ENCODE results near the gene TIAM2. TPM values are rescaled to one million over a fixed set of nuclear protein-coding genes. Genes with fewer than 3 reads are reported as not detected.
A peak's percentile ranks its signal among the peaks of the same experiment; 100 is the strongest.

Gene TIAM2
- total and polyA plus RNA-seq, 8 donors = 2.0 to 9.2 (median 3.4) TPM

DNA sequence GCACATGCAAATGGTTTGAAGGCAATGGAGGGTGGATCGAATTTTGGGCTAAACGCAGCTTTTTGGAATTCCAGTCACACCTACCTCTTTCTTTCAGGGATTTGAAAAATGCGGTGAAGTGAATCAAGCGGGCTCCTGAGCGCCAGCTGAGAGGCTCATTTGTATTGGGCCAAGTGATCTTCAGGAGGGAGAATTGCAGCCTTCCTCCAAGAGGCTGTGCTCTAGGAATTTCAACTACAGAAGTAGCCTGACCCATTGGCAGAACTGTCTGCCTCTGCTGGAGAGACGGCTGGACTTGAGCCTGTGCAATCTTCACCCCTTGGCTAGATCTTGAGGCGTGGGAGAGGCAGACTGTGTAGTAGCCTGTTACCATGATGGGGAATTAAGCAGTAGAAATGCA lies 5.7 kb upstream of the TIAM2 start:
- Histone ChIP-seq H3K36me3 (no peaks in the 10 kb centered on the region), H3K4me1 (peaks cover 0 to 5% (median 0%) of the 10 kb centered on the region in 3 donors), H3K4me3 (no peak overlapping the region), H3K9me3 (no peaks in the 10 kb centered on the region), H3K27ac (no peak overlapping the region), H3K27me3 (no peaks in the 10 kb centered on the region)
- ATAC-seq (no peak), DNase-seq (no peak), FAIRE-seq (no peak)
- WGBS, 2 donors = 89 to 92% methylated on average over 7 of the region's 7 CpGs
- intact Hi-C loops (cut with DNase I) = no loop called here
- TF ChIP-seq, protein P1, sequence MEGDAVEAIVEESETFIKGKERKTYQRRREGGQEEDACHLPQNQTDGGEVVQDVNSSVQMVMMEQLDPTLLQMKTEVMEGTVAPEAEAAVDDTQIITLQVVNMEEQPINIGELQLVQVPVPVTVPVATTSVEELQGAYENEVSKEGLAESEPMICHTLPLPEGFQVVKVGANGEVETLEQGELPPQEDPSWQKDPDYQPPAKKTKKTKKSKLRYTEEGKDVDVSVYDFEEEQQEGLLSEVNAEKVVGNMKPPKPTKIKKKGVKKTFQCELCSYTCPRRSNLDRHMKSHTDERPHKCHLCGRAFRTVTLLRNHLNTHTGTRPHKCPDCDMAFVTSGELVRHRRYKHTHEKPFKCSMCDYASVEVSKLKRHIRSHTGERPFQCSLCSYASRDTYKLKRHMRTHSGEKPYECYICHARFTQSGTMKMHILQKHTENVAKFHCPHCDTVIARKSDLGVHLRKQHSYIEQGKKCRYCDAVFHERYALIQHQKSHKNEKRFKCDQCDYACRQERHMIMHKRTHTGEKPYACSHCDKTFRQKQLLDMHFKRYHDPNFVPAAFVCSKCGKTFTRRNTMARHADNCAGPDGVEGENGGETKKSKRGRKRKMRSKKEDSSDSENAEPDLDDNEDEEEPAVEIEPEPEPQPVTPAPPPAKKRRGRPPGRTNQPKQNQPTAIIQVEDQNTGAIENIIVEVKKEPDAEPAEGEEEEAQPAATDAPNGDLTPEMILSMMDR (IDR thresholded peaks at IDR 0.05) = no peak

DNA sequence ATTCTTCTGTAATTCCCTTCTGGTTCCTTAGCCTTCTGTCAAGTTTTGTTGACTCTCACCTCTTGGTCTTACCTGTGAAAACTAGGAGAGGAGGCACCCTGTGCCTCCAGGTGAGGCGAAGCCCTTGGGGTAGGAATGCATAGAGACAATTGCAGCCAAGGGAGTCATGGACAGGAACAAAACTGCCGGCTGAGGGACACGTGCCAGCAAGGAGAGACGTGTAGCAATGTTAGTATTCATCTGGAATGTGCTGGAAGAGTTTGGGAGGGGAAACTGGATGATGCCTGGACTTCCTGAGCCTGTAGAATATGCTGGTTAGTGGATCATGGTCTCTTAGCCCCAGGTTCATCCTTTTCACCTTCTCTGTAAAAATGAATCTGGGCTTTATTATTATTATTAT lies 3.9 kb upstream of the TIAM2 start:
- ATAC-seq (no peak), FAIRE-seq (no peak), DNase-seq (no peak)
- TF ChIP-seq, protein P1 (IDR thresholded peaks at IDR 0.05) = no peak
- peaks cover 0 to 5% (median 0%) of the 10 kb centered on the region in 3 donors for H3K4me1 ChIP-seq
- H3K4me3 ChIP-seq = no peak overlapping the region
- intact Hi-C loops (cut with DNase I) = no loop called here
- H3K36me3 ChIP-seq = no peaks in the 10 kb centered on the region
- 41 to 43% methylated on average over 4 of the region's 4 CpGs for WGBS, 2 donors
- no peak overlapping the region for H3K27ac ChIP-seq
- H3K9me3 ChIP-seq = no peaks in the 10 kb centered on the region
- no peaks in the 10 kb centered on the region for H3K27me3 ChIP-seq

GRCh38 chr6:154993026-154993425 lies 2.1 kb upstream of the TIAM2 start:
- FAIRE-seq = no peak
- WGBS, 2 donors = 75 to 80% methylated on average over 6 of the region's 6 CpGs
- H3K27ac ChIP-seq = no peak overlapping the region

GRCh38 chr6:154993710-154994109 lies 1.4 kb upstream of the TIAM2 start:
- WGBS, 2 donors = 86 to 91% methylated on average over 13 of the region's 13 CpGs
- DNase-seq (no peak), ATAC-seq (no peak), FAIRE-seq (no peak)
- H3K4me1 ChIP-seq = no peaks in the 10 kb centered on the region
- intact Hi-C loops (cut with DNase I) = no loop called here
- no peaks in the 10 kb centered on the region for H3K9me3 ChIP-seq
- H3K36me3 ChIP-seq = no peaks in the 10 kb centered on the region
- H3K27ac ChIP-seq = no peak overlapping the region
- no peak overlapping the region for H3K4me3 ChIP-seq
- H3K27me3 ChIP-seq = peaks cover 0 to 6% (median 0%) of the 10 kb centered on the region in 4 donors
- TF ChIP-seq, protein P1 (IDR thresholded peaks at IDR 0.05) = no peak

More at GRCh38 chr6:154993026-154993425, 2.1 kb upstream of the TIAM2 start:
- DNase-seq = no peak
- ATAC-seq = no peak
- H3K27me3 ChIP-seq = peaks cover 0 to 6% (median 0%) of the 10 kb centered on the region in 4 donors
- H3K4me3 ChIP-seq = no peak overlapping the region
- no peaks in the 10 kb centered on the region for H3K4me1 ChIP-seq
- TF ChIP-seq, protein P1 (IDR thresholded peaks at IDR 0.05) = no peak
- intact Hi-C loops (cut with DNase I) = no loop called here
- no peaks in the 10 kb centered on the region for H3K36me3 ChIP-seq
- H3K9me3 ChIP-seq = no peaks in the 10 kb centered on the region

GRCh38 chr6:154994836-154995253 lies 270 bp upstream of the TIAM2 start:
- DNase-seq = no peak
- Histone ChIP-seq H3K4me3 (peak overlapping the region in 3 of 4 donors; percentile 26 to 53 (median 36)), H3K27ac (no peak overlapping the region), H3K27me3 (peaks cover 0 to 6% (median 0%) of the 10 kb centered on the region in 4 donors), H3K36me3 (no peaks in the 10 kb centered on the region), H3K9me3 (no peaks in the 10 kb centered on the region), H3K4me1 (no peaks in the 10 kb centered on the region)
- TF ChIP-seq, protein P1 (IDR thresholded peaks at IDR 0.05) = no peak
- ATAC-seq = no peak
- no peak for FAIRE-seq
- WGBS, 2 donors = 14 to 22% methylated on average over 26 to 32 of the region's 32 CpGs
- intact Hi-C loops (cut with DNase I) = no loop called here

Measured in pancreas (tissue), 10 donors.